ENCODE results near the gene PLEKHG1. TPM values are rescaled to one million over a fixed set of nuclear protein-coding genes. Genes with fewer than 3 reads are reported as not detected.

PLEKHG1 gene
- total and polyA plus RNA-seq, 4 donors: 3.0 to 11.9 (median 5.2) TPM

- H3K36me3 ChIP-seq (ENCODE audit: control insufficient read depth in 4 of 4, insufficient read depth in 3 of 4, low read depth in 1 of 4, low read length in 3 of 4): no peaks in the 10 kb centered on the region
- peaks cover 0 to 8% (median 4%) of the 10 kb centered on the region in 4 donors for H3K4me1 ChIP-seq (ENCODE audit: control insufficient read depth in 4 of 4, insufficient read depth in 4 of 4, low read length in 3 of 4)
- under 1% methylated on average over 38 of the region's 38 CpGs for WGBS
- DNase-seq (ENCODE audit: low spot score): no peak
- no peaks in the 10 kb centered on the region for H3K27me3 ChIP-seq (ENCODE audit: control insufficient read depth in 4 of 4, insufficient read depth in 4 of 4, low read length in 3 of 4)
- H3K4me3 ChIP-seq (ENCODE audit: low read depth in 1 of 3, low read length in 3 of 3): peak overlapping the region; percentile 78 to 92 (median 79)
- peak overlapping the region; percentile 79 to 85 for H3K27ac ChIP-seq (ENCODE audit: low read depth in 1 of 2, low read length in 2 of 2)
- H3K9me3 ChIP-seq (ENCODE audit: control insufficient read depth in 4 of 4, low read length in 3 of 4): no peaks in the 10 kb centered on the region
- TF ChIP-seq RXRA (IDR thresholded peaks at IDR 0.05) (no peak), FOXA2 (IDR thresholded peaks at IDR 0.05) (no peak), ZBTB33 (IDR thresholded peaks at IDR 0.05) (no peak), TAF1 (conservative IDR thresholded peaks at IDR 0.05) (no peak), MAX (IDR thresholded peaks at IDR 0.05) (no peak), GABPA (IDR thresholded peaks at IDR 0.05 in 1 of 2, conservative IDR thresholded peaks at IDR 0.05 in 1 of 2) (no peak), EGR1 (IDR thresholded peaks at IDR 0.05; ENCODE audit: low read depth in 2 of 2) (no peak), SP1 (IDR thresholded peaks at IDR 0.05) (no peak), RAD21 (IDR thresholded peaks at IDR 0.05) (no peak), FOXA1 (IDR thresholded peaks at IDR 0.05) (no peak), HNF4G (IDR thresholded peaks at IDR 0.05) (no peak)
- TF ChIP-seq, protein P1, sequence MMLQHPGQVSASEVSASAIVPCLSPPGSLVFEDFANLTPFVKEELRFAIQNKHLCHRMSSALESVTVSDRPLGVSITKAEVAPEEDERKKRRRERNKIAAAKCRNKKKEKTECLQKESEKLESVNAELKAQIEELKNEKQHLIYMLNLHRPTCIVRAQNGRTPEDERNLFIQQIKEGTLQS (IDR thresholded peaks at IDR 0.05): no peak
- H3K9ac ChIP-seq (ENCODE audit: low read depth in 1 of 2, low read length in 2 of 2): no peak overlapping the region
Measured at GRCh38 chr6:150600010-150600300, 270 bp downstream of the PLEKHG1 start.

DNA sequence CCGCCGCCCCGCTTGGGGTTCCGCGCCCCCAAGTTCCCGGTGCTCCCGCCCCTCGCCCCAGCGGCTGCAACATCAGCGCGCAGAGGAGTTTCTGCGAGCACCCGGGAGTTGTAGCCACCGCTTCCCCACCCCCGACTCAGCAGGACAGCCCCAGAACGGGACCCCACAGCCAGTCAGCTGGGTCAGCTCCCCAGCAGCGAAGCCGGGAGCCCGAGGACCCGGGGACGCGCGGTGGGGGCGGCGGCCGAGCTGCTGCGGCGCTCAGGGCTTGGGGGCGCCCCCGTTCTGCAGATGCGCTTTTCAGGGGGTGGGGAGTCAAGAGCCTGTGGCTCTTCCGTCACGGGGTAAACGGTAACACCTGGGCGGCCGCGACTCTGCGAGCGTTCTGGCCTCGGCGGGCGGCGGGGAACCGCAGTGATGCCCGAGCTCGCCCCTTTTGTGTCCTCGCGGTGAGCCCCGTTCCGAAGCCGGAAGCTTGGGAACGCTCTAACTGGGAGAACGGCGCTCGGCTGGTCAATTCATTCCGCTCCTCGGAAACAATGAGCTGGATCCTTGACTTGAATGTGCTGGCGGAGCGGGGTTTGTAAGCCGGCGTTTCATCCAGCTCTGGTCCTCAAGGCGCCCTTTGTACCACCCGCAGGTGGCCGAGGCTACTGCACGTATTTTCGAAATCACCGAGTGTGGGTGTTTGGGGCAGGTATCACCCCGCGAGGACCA, 774 bp downstream of the PLEKHG1 start:
- no peaks in the 10 kb centered on the region for H3K9me3 ChIP-seq (ENCODE audit: control insufficient read depth in 4 of 4, low read length in 3 of 4)
- H3K9ac ChIP-seq (ENCODE audit: low read depth in 1 of 2, low read length in 2 of 2): peak overlapping the region; percentile 67 to 76
- H3K4me1 ChIP-seq (ENCODE audit: control insufficient read depth in 4 of 4, insufficient read depth in 4 of 4, low read length in 3 of 4): peaks cover 0 to 8% (median 4%) of the 10 kb centered on the region in 4 donors
- TF ChIP-seq FOXA1 (IDR thresholded peaks at IDR 0.05): no peak
- TF ChIP-seq JUND (IDR thresholded peaks at IDR 0.05): peak; percentile 25 to 26
- peak; percentile 58 to 67 for TF ChIP-seq HNF4A (conservative IDR thresholded peaks at IDR 0.05)
- TF ChIP-seq FOXA2 (IDR thresholded peaks at IDR 0.05): no peak
- peak; percentile 19 for TF ChIP-seq SP1 (IDR thresholded peaks at IDR 0.05)
- TF ChIP-seq, protein P2, sequence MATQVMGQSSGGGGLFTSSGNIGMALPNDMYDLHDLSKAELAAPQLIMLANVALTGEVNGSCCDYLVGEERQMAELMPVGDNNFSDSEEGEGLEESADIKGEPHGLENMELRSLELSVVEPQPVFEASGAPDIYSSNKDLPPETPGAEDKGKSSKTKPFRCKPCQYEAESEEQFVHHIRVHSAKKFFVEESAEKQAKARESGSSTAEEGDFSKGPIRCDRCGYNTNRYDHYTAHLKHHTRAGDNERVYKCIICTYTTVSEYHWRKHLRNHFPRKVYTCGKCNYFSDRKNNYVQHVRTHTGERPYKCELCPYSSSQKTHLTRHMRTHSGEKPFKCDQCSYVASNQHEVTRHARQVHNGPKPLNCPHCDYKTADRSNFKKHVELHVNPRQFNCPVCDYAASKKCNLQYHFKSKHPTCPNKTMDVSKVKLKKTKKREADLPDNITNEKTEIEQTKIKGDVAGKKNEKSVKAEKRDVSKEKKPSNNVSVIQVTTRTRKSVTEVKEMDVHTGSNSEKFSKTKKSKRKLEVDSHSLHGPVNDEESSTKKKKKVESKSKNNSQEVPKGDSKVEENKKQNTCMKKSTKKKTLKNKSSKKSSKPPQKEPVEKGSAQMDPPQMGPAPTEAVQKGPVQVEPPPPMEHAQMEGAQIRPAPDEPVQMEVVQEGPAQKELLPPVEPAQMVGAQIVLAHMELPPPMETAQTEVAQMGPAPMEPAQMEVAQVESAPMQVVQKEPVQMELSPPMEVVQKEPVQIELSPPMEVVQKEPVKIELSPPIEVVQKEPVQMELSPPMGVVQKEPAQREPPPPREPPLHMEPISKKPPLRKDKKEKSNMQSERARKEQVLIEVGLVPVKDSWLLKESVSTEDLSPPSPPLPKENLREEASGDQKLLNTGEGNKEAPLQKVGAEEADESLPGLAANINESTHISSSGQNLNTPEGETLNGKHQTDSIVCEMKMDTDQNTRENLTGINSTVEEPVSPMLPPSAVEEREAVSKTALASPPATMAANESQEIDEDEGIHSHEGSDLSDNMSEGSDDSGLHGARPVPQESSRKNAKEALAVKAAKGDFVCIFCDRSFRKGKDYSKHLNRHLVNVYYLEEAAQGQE (IDR thresholded peaks at IDR 0.05): no peak
- peak; percentile 60 for TF ChIP-seq CTCF (IDR thresholded peaks at IDR 0.05; ENCODE audit: low read depth, low read length, missing input control)
- no peak for TF ChIP-seq ZBTB33 (IDR thresholded peaks at IDR 0.05)
- TF ChIP-seq HNF4G (IDR thresholded peaks at IDR 0.05): peak; percentile 35
- TF ChIP-seq EGR1 (IDR thresholded peaks at IDR 0.05; ENCODE audit: low read depth in 2 of 2): no peak
- TF ChIP-seq, protein P1 (IDR thresholded peaks at IDR 0.05): no peak
- peak; percentile 33 to 56 for TF ChIP-seq RXRA (IDR thresholded peaks at IDR 0.05)
- peak; percentile 79 to 86 for TF ChIP-seq RAD21 (IDR thresholded peaks at IDR 0.05)
- no peak for TF ChIP-seq NR2F2 (IDR thresholded peaks at IDR 0.05)
- no peak for TF ChIP-seq GABPA (IDR thresholded peaks at IDR 0.05 in 1 of 2, conservative IDR thresholded peaks at IDR 0.05 in 1 of 2)
- peak; percentile 19 for TF ChIP-seq TAF1 (conservative IDR thresholded peaks at IDR 0.05)
- TF ChIP-seq YY1 (IDR thresholded peaks at IDR 0.05): peak; percentile 39
- peak; percentile 26 for TF ChIP-seq MAX (IDR thresholded peaks at IDR 0.05)
- H3K4me3 ChIP-seq (ENCODE audit: low read depth in 1 of 3, low read length in 3 of 3): peak overlapping the region; percentile 78 to 92 (median 79)
- peak; percentile 60 for DNase-seq (ENCODE audit: low spot score)
- H3K27ac ChIP-seq (ENCODE audit: low read depth in 1 of 2, low read length in 2 of 2): peak overlapping the region; percentile 79 to 85
- under 1% methylated on average over 69 of the region's 69 CpGs for WGBS
- H3K36me3 ChIP-seq (ENCODE audit: control insufficient read depth in 4 of 4, insufficient read depth in 3 of 4, low read depth in 1 of 4, low read length in 3 of 4): no peaks in the 10 kb centered on the region
- H3K27me3 ChIP-seq (ENCODE audit: control insufficient read depth in 4 of 4, insufficient read depth in 4 of 4, low read length in 3 of 4): no peaks in the 10 kb centered on the region

Measured in liver (tissue), 9 donors.